Colonic mucosa (tissue), 4 donors: ENCODE data around the gene ADAMTS3. TPM values are rescaled to one million over a fixed set of nuclear protein-coding genes. Genes with fewer than 3 reads are reported as not detected.
A peak's percentile ranks its signal among the peaks of the same experiment; 100 is the strongest.

ENCODE experiments used
- DNase-seq: peaks from one replicate; pipeline ENCODE4 v3.0.0-alpha.2; 2020
- H3K27ac ChIP-seq: fragments of 200-600 bp; one replicate; pipeline ENCODE4 v1.8.0; 2021
- H3K27me3 ChIP-seq: fragments of 200-600 bp; one replicate; pipeline ENCODE4 v1.8.0; 2021
- H3K36me3 ChIP-seq: fragments of 200-600 bp; one replicate; pipeline ENCODE4 v1.8.0; 2021
- H3K4me1 ChIP-seq: fragments of 200-600 bp; one replicate; pipeline ENCODE4 v1.8.0; 2021; ENCODE audit warnings: mild to moderate bottlenecking
- H3K4me3 ChIP-seq: fragments of 200-600 bp; one replicate; pipeline ENCODE4 v1.8.0; 2021
- H3K9ac ChIP-seq, 2 donors: one replicate each; pipeline ENCODE4 v1.7.0; 2013; ENCODE audit warnings: control low read depth in 2 of 2, low read depth in 2 of 2, low read length in 2 of 2
- H3K9me3 ChIP-seq: fragments of 200-600 bp; one replicate; pipeline ENCODE4 v1.8.0; 2021
- CTCF ChIP-seq: fragments of 200-600 bp; IDR thresholded peaks from one replicate; pipeline ENCODE4 v1.8.0; 2022; ENCODE audit warnings: antibody characterized with exemption, mild to moderate bottlenecking
- intact Hi-C: fragments of 100-400 bp; cut with DNase I; formaldehyde crosslinking; loops from one replicate; pipeline ENCODE4 v1.14.1; 2022
- total RNA-seq, 2 donors: library from RNA; stranded (reverse); fragmentation: NEBNext Ultra II Directional in 1 of 2; extraction: Animal tissue kit (Norgen Biotek cat#: 25700) in 1 of 2; gene quantifications; one replicate each; pipeline ENCODE4 v1.2.1, GENCODE V29; 2021
- donor health status: healthy.
- donor health status: DM: no; HTN: no; CAD: no.
- donor health status: DM: no; HTN: no; CAD: no.

The ADAMTS3 gene
- total RNA-seq, 2 donors from 2014 or later, result 0.15 to 0.29 TPM

- H3K27ac ChIP-seq, result no peak overlapping the region
- no peaks in the 10 kb centered on the region for H3K9me3 ChIP-seq
- H3K9ac ChIP-seq, result no peak overlapping the region
- H3K27me3 ChIP-seq, result no peaks in the 10 kb centered on the region
- intact Hi-C loops, result no loop called here
- no peaks in the 10 kb centered on the region for H3K36me3 ChIP-seq
- no peaks in the 10 kb centered on the region for H3K4me1 ChIP-seq
- TF ChIP-seq CTCF, result peak; percentile 64
- peak; percentile 36 for DNase-seq
- H3K4me3 ChIP-seq, result no peak overlapping the region
Measured at GRCh38 chr4:72302981-72303704, 265.9 kb downstream of the ADAMTS3 start.

GRCh38 chr4:72301759-72302158 is 267.3 kb downstream of the ADAMTS3 start:
- no peaks in the 10 kb centered on the region for H3K27me3 ChIP-seq
- intact Hi-C loops, result no loop called here
- no peak overlapping the region for H3K9ac ChIP-seq
- no peaks in the 10 kb centered on the region for H3K36me3 ChIP-seq
- no peak for DNase-seq
- no peak overlapping the region for H3K27ac ChIP-seq
- no peaks in the 10 kb centered on the region for H3K9me3 ChIP-seq
- no peak for TF ChIP-seq CTCF
- no peaks in the 10 kb centered on the region for H3K4me1 ChIP-seq
- no peak overlapping the region for H3K4me3 ChIP-seq

GRCh38 chr4:72300126-72300525 is 268.9 kb downstream of the ADAMTS3 start:
- H3K9ac ChIP-seq, result no peak overlapping the region
- no peak overlapping the region for H3K4me3 ChIP-seq
- intact Hi-C loops, result no loop called here
- H3K9me3 ChIP-seq, result no peaks in the 10 kb centered on the region
- H3K4me1 ChIP-seq, result no peaks in the 10 kb centered on the region
- DNase-seq, result no peak
- H3K27me3 ChIP-seq, result no peaks in the 10 kb centered on the region
- no peaks in the 10 kb centered on the region for H3K36me3 ChIP-seq
- no peak for TF ChIP-seq CTCF
- H3K27ac ChIP-seq, result no peak overlapping the region

- peak; percentile 31 for TF ChIP-seq CTCF
- no peak overlapping the region for H3K27ac ChIP-seq
- DNase-seq, result no peak
- no peak overlapping the region for H3K4me3 ChIP-seq
- no peaks in the 10 kb centered on the region for H3K4me1 ChIP-seq
- no peak overlapping the region for H3K9ac ChIP-seq
- H3K9me3 ChIP-seq, result no peaks in the 10 kb centered on the region
- intact Hi-C loops, result loop anchor here (10.0 kb wide), 1 partner anchor 729 kb away; no protein-coding TSS in a partner anchor
- no peaks in the 10 kb centered on the region for H3K36me3 ChIP-seq
- no peaks in the 10 kb centered on the region for H3K27me3 ChIP-seq
Measured at GRCh38 chr4:72295966-72296557, 273.0 kb downstream of the ADAMTS3 start.

- TF ChIP-seq CTCF, result no peak
- Histone ChIP-seq H3K4me1 (no peaks in the 10 kb centered on the region), H3K4me3 (no peak overlapping the region), H3K36me3 (no peaks in the 10 kb centered on the region), H3K9me3 (no peaks in the 10 kb centered on the region), H3K9ac (no peak overlapping the region), H3K27ac (no peak overlapping the region), H3K27me3 (no peaks in the 10 kb centered on the region)
- no peak for DNase-seq
- intact Hi-C loops, result loop anchor here (10.0 kb wide), 1 partner anchor 734 kb away; no protein-coding TSS in a partner anchor
Measured at GRCh38 chr4:72290737-72291136, 278.3 kb downstream of the ADAMTS3 start.
